Stimulated activated CD8-positive, alpha-beta memory T cell treated with anti-CD3 and anti-CD28 coated beads, Interleukin-2, amount 100 ng/mL, for 48 hours (primary cell): ENCODE results near the gene ANKRD40.
"Not testable (repeated sequence)": the region's sequence is repeated elsewhere in the genome, so short reads cannot be mapped to it uniquely, and the experiment has no call there.

Source experiments
- DNase-seq, 2 donors: peaks; one replicate each; pipeline ENCODE4 v3.0.0-alpha.2; 2020; ENCODE audit warnings: low read depth in 2 of 2

Gene ANKRD40

GRCh38 chr17:50707289-50708049 is at the start of gene ANKRD40:
TSS of gene ANKRD40 (minus strand) at chr17:50707914. CDS start at chr17:50707654, 260 bp downstream.
- DNase-seq: peak; percentile 79 to 84

GRCh38 chr17:50754521-50754920 is 46.8 kb upstream of the ANKRD40 start:
- no peak for DNase-seq

GRCh38 chr17:50749245-50749644 is 41.5 kb upstream of the ANKRD40 start:
- DNase-seq: no peak

GRCh38 chr17:50745631-50746030 is 37.9 kb upstream of the ANKRD40 start:
- DNase-seq: no peak

GRCh38 chr17:50739098-50739497 is 31.4 kb upstream of the ANKRD40 start:
- no peak for DNase-seq

- DNase-seq: no peak
Observed at GRCh38 chr17:50737118-50737698, 29.5 kb upstream of the ANKRD40 start.

- no peak for DNase-seq
Observed at GRCh38 chr17:50735287-50735686, 27.6 kb upstream of the ANKRD40 start.

- DNase-seq: no peak
Observed at GRCh38 chr17:50731575-50732460, 24.1 kb upstream of the ANKRD40 start.

GRCh38 chr17:50728881-50729765 is 21.4 kb upstream of the ANKRD40 start:
- DNase-seq: no peak

- no peak for DNase-seq
Observed at GRCh38 chr17:50728112-50728429, 20.4 kb upstream of the ANKRD40 start.

- no peak for DNase-seq
Observed at GRCh38 chr17:50725769-50726655, 18.3 kb upstream of the ANKRD40 start.

- not testable (repeated sequence) for DNase-seq
Observed at GRCh38 chr17:50724622-50725021, 16.9 kb upstream of the ANKRD40 start.

GRCh38 chr17:50722746-50723145 is 15.0 kb upstream of the ANKRD40 start:
- DNase-seq: no peak

- DNase-seq: no peak
Observed at GRCh38 chr17:50721194-50722010, 13.7 kb upstream of the ANKRD40 start.

- no peak for DNase-seq
Observed at GRCh38 chr17:50719924-50720794, 12.4 kb upstream of the ANKRD40 start.

- peak; percentile 88 to 92 for DNase-seq
Observed at GRCh38 chr17:50719144-50719923, 11.6 kb upstream of the ANKRD40 start, which contains the start of gene LUC7L3. TSS of gene LUC7L3 (plus strand) at chr17:50719603. CDS start at chr17:50719733, 130 bp downstream.

- no peak for DNase-seq
Observed at GRCh38 chr17:50715471-50715870, 7.8 kb upstream of the ANKRD40 start.

- no peak for DNase-seq
Observed at GRCh38 chr17:50712641-50713040, 4.9 kb upstream of the ANKRD40 start.
